ENCODE data around the gene CBX4. TPM values are rescaled to one million over a fixed set of nuclear protein-coding genes. Genes with fewer than 3 reads are reported as not detected.

Gene CBX4
- total RNA-seq, 4 donors from 2014 or later = 3.0 to 9.0 (median 5.3) TPM

DNA sequence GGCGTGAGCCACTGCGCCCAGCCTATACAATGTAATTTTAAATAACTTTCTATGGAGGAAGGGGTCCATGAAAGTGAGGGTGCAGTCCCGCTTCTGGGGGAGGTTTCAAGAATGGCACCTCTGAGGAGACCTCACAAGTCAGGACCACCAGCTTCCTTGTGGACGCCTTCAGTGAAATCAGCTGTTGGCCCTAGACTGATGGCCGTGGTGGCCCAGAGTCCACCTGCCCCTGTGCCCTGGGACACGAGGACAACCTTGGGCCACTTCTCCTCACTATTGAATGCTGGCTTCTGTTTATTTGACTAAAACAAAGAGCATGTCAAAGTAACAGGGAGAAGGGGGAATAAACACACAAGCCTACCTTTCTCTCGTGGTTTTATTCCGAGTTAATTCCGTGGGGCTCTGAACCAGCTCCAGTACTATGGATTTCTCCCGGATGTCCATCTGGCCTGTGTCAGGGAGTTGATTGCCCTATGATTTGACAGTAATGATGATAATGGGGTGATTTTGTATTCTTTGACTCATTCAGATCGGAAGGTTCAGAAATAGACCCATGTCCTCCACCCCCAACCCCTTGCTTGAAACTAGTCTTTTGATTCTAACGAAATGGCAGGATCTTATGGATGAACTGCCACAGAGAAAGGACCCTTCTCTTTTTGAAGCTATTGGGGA, 8.6 kb upstream of the CBX4 start:
- Histone ChIP-seq H3K27ac (no peak overlapping the region), H3K9me3 (no peaks in the 10 kb centered on the region), H3K27me3 (peaks cover 21 to 53% (median 31%) of the 10 kb centered on the region in 3 donors), H3K4me3 (no peak overlapping the region), H3K4me1 (peaks cover 8 to 22% of the 10 kb centered on the region in 2 donors), H3K36me3 (no peaks in the 10 kb centered on the region)
- DNase-seq (no peak), ATAC-seq (no peak)
- intact Hi-C loops (cut with DNase I; ENCODE audit: low total_unique reads) (no loop called here), in situ Hi-C loops (cut with MboI; ENCODE audit: low sequenced_read_pairs in 4 of 4) (no loop called here)
- TF ChIP-seq POLR2A (IDR thresholded peaks at IDR 0.05) = no peak
- TF ChIP-seq, protein P1, sequence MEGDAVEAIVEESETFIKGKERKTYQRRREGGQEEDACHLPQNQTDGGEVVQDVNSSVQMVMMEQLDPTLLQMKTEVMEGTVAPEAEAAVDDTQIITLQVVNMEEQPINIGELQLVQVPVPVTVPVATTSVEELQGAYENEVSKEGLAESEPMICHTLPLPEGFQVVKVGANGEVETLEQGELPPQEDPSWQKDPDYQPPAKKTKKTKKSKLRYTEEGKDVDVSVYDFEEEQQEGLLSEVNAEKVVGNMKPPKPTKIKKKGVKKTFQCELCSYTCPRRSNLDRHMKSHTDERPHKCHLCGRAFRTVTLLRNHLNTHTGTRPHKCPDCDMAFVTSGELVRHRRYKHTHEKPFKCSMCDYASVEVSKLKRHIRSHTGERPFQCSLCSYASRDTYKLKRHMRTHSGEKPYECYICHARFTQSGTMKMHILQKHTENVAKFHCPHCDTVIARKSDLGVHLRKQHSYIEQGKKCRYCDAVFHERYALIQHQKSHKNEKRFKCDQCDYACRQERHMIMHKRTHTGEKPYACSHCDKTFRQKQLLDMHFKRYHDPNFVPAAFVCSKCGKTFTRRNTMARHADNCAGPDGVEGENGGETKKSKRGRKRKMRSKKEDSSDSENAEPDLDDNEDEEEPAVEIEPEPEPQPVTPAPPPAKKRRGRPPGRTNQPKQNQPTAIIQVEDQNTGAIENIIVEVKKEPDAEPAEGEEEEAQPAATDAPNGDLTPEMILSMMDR (IDR thresholded peaks at IDR 0.05 in 4 of 5, conservative IDR thresholded peaks at IDR 0.05 in 1 of 5) = no peak

DNA sequence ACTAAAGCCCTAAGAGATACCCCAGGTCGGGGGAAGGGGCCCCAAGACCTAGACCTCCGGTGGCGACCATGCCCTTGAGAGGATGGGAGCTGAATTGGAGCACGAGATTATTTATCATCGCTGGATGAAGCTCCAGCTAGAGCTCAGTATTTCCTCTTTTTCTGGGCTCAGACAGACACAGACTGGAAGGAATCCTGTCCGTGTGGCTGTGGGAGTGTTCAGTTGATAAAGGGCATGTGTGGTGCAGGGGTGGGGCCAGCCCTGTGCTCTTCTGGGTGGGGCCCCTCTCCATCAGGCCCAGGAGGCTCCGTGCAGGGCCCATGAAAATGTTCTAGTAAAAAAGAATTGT, 6.3 kb upstream of the CBX4 start:
- ATAC-seq (no peak), DNase-seq (no peak)
- intact Hi-C loops (cut with DNase I; ENCODE audit: low total_unique reads) = loop anchor here (2.0 kb wide), 1 partner anchor 79 kb away; no protein-coding TSS in a partner anchor
- Histone ChIP-seq H3K27me3 (peaks cover 43 to 73% (median 44%) of the 10 kb centered on the region in 3 donors), H3K4me1 (peaks cover 12 to 32% of the 10 kb centered on the region in 2 donors), H3K36me3 (no peaks in the 10 kb centered on the region), H3K4me3 (no peak overlapping the region), H3K27ac (no peak overlapping the region), H3K9me3 (no peaks in the 10 kb centered on the region)
- TF ChIP-seq POLR2A (IDR thresholded peaks at IDR 0.05) = no peak
- TF ChIP-seq, protein P1 (IDR thresholded peaks at IDR 0.05 in 4 of 5, conservative IDR thresholded peaks at IDR 0.05 in 1 of 5) = no peak
- in situ Hi-C loops (cut with MboI; ENCODE audit: low sequenced_read_pairs in 4 of 4) = no loop called here

DNA sequence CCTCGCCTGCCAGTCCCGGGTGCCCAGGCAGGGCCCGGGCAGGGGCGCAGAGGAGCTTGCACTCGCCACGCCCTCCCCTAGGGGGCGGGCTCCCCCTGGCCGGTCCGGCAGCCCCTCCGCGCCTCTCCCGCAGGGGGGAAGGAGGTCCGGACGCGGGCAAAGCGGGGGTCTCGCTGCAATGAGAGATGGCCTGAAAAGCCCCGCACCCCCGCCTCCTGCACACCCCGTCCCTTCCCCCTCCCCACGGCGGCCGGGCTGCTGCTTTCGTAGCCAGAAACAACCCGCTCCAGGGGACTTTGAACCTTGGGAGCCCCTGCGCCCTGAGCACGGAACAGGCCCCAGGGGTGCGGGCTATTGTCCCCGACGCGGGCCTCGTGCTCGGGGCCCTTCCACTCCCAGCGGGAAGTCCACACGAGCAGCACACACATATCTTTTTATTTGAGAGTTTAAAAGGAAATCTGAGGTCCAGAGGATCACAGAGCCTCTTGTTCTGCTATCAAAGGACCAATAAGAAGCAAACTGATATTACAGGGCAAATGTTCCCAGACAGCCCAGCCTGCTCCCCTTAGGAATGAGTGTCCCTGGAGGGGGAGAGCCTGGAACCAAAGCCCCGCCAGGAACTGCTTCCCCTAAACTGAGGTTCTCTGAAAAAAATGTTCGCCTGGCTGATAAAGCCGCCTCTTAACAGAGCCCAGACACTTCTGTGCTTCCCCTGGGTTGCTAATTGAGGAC, 5.8 kb upstream of the CBX4 start:
- Histone ChIP-seq H3K36me3 (no peaks in the 10 kb centered on the region), H3K9me3 (no peaks in the 10 kb centered on the region), H3K27ac (no peak overlapping the region), H3K27me3 (peaks cover 48 to 78% (median 49%) of the 10 kb centered on the region in 3 donors), H3K4me1 (peaks cover 17 to 35% of the 10 kb centered on the region in 2 donors), H3K4me3 (peak overlapping the region; percentile 59 to 84 (median 62))
- TF ChIP-seq, protein P1 (IDR thresholded peaks at IDR 0.05 in 4 of 5, conservative IDR thresholded peaks at IDR 0.05 in 1 of 5) = peak in 4 of 5 experiments; percentile 12 to 86 (median 64)
- TF ChIP-seq POLR2A (IDR thresholded peaks at IDR 0.05) = no peak
- DNase-seq (no peak), ATAC-seq (no peak)
- intact Hi-C loops (cut with DNase I; ENCODE audit: low total_unique reads) = loop anchor here (2.0 to 5.0 kb wide), 2 partner anchors 80 to 147 kb away; no protein-coding TSS in a partner anchor
- in situ Hi-C loops (cut with MboI; ENCODE audit: low sequenced_read_pairs in 4 of 4) = no loop called here

DNA sequence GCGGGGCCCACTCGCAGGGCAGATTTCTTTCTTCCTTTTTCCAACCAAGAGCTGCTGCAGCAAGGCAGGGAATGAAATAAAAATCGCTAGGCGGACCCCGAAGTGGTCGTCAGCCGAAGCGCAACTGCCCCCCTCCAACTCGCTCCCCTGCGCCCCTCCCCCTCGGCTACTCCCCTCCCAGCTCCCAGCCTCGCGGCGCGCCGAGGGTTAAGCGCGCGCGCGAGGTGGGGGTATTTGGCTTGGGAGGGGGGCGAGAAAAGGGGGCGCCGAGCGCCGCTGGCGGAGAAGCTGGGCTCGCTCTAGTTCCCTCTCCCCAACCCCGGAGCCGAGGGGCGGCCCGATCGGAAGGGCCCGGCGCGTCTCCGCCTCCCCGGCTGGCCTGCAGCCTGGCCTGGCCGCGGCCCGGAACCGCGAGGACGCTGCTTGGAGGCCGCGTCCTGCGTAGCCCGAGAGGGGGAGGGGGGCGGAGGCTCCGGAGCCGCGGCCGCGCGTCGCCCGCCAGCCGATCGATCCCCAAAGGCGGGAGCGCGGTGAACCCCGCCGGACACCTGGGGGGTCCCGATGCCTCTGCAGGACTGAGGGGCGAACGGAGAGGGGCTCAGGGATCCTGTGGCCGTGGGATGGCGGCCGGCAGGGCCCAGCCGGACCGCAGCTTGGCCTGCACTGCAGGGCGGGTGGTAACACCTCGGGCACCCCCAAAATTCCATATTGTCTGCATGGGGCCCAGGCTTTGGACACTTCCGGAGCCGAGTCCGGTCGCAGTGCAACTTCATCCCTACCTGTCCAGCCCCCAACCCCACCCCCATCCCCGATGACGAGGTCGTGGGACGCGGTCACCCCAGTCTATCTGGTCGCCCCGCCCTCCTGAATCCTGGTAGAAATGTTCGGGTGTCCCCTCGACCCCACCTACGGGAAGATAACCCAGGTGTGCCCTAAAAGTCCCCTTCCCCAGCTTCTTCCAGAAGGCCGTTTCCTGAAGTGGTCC, 4.9 kb upstream of the CBX4 start:
- in situ Hi-C loops (cut with MboI; ENCODE audit: low sequenced_read_pairs in 4 of 4) = no loop called here

More for the DNA sequence above, 4.9 kb upstream of the CBX4 start:
- no peak for DNase-seq
- Histone ChIP-seq H3K9me3 (no peaks in the 10 kb centered on the region), H3K36me3 (no peaks in the 10 kb centered on the region), H3K4me1 (peaks cover 21 to 41% of the 10 kb centered on the region in 2 donors), H3K27ac (no peak overlapping the region), H3K27me3 (peaks cover 51 to 83% (median 51%) of the 10 kb centered on the region in 3 donors), H3K4me3 (peak overlapping the region; percentile 59 to 84 (median 62))
- peak in 1 of 2 donors; percentile 25 for ATAC-seq
- intact Hi-C loops (cut with DNase I; ENCODE audit: low total_unique reads) = loop anchor here (2.0 to 5.0 kb wide), 2 partner anchors 81 to 148 kb away; no protein-coding TSS in a partner anchor
- no peak for TF ChIP-seq POLR2A (IDR thresholded peaks at IDR 0.05)
- TF ChIP-seq, protein P1 (IDR thresholded peaks at IDR 0.05 in 4 of 5, conservative IDR thresholded peaks at IDR 0.05 in 1 of 5) = no peak

Measured in gastrocnemius medialis (tissue), 4 donors.